Dedifferentiated amniotic fluid mesenchymal stem cell (primary cell): ENCODE measurements around the gene PDCD6IP.
"Not testable (repeated sequence)": the region's sequence is repeated elsewhere in the genome, so short reads cannot be mapped to it uniquely, and the experiment has no call there.

Source experiments
- DNase-seq: peaks from one replicate; pipeline ENCODE4 v3.0.0-alpha.2; 2016; ENCODE audit errors: extremely low spot score

The PDCD6IP gene

DNA sequence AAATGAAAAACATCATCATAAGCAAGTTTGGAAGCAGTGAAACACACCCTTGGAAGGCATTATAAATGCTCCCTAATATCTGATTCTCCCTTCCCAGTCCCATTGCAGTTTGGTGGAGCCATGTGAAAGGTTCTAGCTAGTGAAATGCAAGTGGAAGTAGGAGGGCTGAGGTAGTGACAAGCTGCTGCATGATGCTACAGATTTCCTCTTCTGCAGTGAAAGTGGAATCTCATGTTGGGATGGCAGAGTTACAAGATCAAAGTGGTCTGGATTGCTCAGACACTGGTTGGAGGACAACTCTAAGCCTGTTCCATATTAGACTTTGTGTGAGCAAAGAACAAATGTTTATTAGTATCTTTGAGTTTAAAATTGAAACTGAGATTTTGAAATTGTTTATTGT, 3.3 kb upstream of the PDCD6IP start:
- no peak for DNase-seq

DNA sequence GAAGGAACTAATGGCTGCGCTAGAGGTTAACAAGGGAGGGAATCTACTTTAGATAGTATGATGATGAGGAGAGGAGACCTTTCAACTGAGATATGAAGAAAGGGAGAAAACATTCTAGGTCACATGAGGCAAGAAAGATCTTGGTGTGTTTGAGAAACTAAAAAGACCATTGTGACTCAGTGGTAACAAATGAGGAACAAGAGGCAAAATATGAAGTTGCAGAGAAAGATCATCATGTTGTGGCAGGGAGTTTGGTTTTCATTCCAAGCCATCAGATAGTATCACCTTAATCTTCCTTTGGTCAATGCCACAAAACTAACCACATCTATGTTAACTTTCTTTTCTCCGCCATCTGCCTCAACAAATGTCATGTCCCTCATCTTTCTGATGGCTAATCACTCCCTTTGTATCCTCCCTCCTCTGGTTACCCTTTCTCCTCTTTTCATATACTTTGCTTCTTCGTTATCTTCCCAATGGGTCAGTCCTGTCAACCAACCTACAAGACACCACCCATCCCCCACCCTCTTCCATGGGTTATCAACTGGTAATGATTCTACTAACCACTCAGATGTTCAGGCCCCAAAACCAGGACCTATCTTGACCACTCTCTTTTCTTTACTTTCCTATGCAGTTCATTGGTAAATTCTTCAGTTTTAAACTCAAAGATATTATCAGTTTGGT, 2.4 kb upstream of the PDCD6IP start:
- no peak for DNase-seq

DNA sequence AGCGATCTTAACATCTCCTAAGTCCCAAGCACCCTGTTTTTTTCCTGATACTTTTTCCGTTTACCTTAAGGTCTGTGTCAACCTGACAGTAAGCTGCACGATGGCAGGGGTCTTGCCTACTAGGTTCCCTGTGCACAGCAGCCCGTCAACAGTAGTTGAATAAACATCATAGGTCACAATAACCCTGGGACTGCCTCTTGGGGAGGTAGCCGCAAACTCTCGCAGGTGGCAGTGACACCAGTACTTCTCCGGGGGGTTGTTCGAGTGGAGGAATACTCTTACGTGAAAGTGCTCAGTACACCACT, 365 bp upstream of the PDCD6IP start:
- DNase-seq, result no peak

DNA sequence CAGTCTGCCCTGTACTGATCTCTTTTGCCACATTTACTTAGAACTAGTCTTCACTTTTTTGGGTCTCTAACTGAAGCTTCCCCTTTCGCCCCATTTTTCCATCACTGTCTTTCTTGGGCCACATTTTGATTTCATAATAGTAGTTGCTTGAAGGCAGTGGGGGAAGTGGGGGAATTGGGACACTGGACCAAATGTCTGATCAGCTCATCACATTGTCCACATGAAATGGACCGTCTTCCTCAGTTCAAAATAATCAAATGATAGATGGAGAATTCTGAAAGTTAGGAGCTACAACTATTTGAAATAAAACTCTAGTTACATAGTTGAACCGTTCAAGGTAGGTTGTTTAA, 747 bp downstream of the PDCD6IP start:
- no peak for DNase-seq

DNA sequence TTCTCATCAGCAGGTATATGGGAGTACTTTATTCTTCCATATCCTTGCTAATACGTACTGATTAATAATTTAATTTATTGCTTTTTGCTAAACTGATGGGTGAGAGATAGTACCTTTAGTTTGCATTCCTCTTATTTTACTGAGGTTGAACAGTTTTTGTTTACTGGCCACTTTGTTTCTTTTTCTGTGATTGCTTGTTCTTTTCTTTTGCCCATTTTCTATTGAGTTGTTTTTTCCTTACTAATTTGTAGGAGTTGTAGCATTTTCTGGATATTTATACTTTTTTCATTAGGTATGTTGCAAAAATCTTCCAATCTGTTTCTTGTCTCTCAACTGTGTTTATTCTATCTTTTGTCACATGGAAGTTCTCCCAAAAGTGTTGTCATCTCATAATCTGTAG, 4.8 kb downstream of the PDCD6IP start:
- no peak for DNase-seq

DNA sequence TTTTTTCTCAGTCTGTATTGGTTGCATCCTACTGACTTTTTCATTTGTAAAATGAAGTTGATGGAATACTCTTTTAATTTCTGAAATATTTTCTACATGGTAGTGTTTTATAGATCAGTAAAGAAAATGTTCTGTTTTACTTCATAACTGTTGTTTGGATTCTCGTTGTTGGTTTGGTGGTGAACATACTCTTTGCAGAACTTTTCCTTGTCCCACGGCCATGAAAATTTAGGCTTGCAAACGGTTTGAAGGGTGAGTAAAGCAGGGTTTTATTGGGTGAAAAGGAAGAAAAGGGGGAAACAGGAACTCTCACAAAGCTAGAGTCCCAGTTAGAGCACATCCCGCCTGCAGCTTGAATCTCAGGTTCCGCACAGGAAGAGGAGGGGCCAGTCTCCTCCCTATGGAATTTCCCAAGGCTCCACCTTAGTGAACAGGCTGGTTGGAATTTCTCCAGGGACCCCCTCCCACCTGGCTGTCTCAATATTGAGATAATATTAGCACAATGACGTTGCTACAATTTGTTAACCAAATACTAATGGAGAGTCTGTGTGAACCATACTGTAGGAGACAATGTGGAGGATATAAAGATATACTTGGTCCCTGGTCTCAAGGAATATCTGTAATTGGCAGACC, 5.6 kb downstream of the PDCD6IP start:
- DNase-seq, result no peak

DNA sequence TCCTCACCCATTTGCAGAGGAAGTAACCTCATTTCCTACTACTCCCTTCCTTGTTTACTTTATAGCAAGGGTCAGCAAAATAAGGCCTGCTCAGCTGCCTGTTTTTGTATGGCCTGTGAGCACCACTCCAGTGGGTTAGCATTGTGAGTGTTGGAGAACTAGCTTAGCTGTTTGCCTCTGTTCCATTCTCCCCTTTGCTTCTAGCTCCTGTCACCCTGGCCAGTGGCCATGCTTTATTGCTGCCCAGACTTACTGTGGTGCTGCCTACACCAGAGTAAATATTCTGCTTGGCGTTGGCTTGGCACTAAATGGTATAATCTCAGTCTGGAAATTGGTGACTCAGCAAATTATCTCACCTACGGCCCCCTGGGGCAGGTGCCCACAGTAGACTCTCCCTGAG, 8.8 kb downstream of the PDCD6IP start:
- DNase-seq, result no peak

DNA sequence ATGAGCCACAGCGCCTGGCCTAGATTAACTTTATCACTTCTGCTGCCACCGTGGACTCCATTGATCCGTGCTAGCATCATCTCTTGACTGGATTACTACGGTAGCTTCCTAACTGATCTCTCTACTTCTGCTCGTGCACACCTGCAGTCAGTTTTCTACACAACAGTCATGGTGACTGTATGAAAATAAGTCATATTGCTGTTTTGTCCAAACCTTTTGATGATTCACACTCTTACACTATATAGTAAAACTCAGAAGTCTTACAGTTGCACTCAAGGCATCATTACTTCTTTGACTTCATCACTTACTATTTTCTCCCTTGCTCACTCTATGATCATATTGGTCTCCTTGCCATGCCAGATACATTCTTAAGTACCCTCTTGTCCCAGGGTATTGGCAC, 10.1 kb downstream of the PDCD6IP start:
- no peak for DNase-seq

DNA sequence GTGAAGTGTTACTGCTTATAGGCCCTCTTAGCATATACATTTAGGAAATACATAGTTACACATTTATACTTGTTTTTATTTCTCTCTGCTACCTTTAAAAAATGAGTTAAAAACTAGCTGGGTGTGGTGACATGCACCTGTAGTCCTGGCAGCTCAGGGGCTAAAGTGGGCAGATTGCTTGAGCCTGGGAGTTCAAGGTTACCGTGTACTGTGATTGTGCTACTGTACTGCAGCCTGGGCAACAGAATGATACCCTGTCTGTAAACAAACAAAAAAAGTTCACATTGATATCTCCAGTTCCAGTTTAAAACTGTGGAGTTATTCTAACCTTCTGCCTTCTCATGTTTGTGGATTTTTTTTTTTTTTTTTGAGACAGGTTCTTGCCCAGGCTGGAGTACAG, 12.1 kb downstream of the PDCD6IP start:
- no peak for DNase-seq

DNA sequence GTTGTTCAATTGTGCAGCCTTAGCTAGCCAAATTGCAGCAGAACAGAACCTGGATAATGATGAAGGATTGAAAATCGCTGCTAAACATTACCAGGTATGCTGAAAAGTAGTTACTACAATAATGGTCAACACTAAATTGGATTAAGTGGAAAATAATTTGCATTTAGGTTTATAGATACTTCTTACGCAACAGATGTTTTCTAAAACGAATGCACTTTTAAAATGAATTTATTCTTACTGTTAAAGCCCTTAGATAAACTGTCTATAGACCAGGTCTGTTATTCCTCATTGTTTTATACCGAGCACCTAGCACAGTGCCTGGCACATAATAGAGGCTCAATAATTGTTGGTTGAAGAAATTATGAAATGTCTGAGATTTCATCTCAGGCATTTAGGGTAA, 23.6 kb downstream of the PDCD6IP start:
- no peak for DNase-seq

DNA sequence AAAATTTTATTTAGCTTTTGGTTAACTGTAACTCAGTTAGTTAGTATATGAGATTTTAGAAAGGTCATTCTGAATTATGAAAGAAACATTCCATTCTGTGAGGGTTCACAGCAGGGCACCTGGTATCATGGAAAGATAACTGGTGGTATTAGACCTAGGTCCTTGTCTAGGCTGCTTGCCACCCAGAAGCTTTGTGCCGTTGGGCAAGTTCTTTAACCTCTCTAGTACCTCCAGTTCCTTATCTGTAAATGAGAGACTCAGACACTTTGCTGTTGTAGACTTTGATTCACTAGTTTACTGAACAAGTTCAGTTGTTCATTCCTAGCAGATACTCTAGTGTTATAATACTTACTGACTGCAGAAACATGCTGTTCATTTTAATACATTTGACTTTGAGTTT, 25.4 kb downstream of the PDCD6IP start:
- no peak for DNase-seq

DNA sequence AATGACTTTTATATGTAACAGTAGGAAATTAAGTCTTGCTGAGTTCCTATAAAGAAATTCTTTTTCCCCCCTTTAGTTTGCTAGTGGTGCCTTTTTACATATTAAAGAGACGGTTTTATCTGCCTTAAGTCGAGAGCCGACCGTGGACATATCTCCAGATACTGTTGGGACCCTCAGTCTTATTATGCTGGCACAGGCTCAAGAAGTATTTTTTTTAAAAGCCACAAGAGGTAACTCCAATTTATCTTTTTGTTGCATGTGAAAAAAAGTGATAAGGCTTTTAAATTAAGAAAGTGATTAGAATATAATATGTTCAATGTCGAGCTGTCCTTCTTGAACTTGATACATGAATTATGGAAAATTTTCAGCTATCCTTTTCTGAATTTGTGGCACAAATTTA, 26.7 kb downstream of the PDCD6IP start:
- no peak for DNase-seq

DNA sequence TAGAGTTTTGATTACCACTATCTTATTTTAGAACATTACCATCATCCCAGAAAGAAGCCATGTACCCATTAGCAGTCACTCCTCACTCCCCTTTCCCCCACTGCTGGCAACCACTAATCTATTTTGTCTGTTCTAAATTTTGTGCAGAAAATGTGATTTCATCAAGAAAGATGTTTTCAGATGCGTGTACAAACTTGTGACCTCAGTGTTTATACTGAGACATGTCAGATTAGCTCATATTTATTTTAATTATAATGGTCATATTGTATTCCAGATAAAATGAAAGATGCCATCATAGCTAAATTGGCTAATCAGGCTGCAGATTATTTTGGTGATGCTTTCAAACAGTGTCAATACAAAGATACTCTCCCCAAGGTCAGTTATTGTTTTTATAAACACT, 27.8 kb downstream of the PDCD6IP start:
- peak; percentile 27 for DNase-seq

DNA sequence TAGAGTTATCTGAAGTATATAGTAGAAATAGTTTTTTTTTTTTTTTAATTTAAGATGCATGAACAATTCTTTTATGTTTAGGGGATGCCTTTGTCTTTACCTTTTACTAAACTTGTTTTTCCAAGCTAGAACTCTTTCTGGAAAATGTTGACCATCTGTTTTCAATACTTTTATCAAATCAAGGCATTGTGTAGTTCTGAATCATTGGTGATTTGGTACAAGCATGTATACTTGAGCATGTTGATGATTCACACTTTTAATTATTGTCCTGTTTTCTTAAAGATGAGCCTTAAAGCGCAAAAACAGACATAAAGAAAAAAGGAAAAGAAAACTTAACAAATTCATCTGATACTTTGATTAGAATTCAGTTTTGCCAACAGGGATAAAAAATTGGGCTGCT, 28.3 kb downstream of the PDCD6IP start:
- peak; percentile 50 for DNase-seq

DNA sequence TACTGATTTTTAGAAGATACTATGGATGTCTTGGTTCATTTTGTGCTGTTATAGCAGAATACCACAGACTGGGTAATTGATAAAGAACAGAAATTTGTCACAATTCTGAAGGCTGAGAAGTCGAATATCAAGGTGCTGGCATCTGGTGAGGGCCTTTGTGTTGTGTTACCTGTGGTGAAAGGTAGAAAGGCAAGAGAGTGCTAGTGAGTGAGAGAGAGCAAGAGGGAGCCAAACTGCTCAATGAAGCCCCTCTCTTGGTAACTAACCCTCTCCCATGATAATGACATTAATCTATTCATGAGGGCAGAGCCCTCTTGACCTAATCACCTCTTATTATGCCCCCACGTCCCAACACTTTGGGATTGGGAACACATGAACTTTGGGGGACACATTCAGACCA, 31.3 kb downstream of the PDCD6IP start:
- no peak for DNase-seq

DNA sequence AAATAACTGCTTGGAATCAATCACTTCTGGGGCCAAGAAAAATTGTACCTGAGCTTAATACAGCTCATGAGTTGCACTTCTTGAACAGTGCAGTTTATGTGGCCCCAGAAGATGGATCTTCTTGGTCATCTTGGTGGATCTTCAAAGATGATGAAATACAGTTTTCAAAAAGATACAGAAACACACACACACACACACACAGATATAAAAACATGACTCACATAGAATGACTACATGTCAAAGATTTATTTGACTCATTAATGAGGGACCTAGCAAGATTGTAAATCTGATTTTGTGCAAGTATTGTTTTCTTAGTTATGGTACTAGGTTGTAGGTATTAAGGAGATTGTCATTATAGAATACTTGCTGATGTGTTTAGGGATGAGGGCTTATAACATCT, 32.6 kb downstream of the PDCD6IP start:
- DNase-seq, result no peak

DNA sequence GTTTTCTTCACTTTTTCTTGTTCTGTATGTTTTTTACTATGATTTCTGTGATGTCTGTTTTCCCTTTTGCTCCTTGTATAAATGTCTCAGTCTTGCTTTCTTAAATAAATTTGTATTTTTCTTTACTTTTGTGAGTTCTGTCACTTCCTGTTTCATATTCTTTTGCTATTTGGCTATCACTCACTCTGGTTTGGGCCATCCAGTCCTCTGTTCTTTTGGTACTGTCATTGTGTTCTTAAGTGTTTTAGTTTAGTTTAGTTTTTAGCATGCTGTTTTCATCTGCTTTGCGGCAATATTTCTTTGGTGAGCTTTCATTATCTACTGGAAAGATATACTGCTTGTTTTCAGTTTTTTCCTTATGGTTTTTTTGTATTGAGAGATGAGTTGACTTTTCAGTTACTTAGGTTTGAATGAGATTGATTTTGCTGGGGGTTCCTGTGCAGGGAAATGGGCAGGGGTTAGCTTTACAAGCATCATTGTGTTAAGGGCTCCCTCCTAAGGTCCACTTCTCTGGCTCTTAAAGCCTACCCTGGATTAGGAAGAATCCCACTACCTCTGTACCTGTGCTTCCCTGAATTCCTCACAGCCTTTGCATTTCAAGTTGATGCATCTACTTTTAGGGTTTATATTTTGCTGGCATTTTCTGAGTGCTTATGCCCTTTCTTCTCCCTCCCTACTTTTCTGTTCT, 35.1 kb downstream of the PDCD6IP start:
- no peak for DNase-seq

DNA sequence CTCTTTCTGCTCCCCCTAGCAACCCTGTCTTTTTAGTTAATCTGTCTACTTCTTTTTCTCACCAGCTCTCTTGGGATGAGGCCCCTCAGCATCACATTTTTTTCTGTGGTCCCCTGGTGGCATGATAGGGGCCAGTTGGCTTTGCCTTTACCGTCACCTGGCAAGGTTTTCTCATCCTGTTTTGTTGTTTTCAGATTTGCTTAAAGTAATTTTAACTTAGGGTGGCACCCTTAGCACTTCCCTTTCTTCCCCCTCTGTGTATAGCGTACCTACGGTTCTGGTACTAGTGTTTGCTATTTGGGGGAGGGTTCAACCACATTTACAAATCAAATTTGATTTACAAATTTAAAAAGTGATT, 35.6 kb downstream of the PDCD6IP start:
- DNase-seq, result no peak

DNA sequence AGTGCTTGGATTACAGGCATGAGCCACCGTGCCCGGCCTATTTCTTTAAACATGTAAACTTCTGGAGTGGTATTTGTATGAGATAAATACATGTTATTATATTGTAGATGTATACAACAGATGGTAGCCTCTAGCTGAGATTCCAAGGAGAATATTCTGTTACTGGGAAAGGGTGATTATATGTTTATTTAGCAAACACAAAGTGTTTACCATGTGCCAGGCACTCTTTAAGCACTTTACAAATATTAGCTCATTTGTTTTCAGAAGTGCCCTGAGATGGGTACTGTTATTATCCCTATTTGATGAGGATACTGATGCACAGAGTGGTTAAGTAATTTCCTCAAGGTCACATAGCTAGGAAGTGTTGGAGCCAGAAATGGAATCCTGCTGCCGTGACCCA, 38.8 kb downstream of the PDCD6IP start:
- DNase-seq, result not testable (repeated sequence)

DNA sequence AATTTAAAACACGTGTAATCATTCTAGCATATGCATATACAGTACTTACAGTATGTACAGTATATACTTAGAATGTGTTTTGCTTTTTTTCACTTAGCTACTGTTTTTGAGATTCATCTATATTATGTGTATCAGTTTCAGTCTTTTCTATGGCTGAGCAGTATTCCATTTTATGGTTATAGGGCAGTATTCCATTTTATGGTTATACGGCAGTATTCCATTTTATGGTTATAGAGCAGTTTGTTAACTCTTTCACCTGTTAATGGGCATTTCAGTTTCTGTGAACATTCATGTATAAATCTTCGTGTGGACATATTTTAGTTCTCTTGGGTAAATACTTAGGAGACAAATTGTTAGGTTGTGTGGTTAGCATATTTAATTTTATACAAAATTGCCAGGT, 40.9 kb downstream of the PDCD6IP start:
- DNase-seq, result no peak

DNA sequence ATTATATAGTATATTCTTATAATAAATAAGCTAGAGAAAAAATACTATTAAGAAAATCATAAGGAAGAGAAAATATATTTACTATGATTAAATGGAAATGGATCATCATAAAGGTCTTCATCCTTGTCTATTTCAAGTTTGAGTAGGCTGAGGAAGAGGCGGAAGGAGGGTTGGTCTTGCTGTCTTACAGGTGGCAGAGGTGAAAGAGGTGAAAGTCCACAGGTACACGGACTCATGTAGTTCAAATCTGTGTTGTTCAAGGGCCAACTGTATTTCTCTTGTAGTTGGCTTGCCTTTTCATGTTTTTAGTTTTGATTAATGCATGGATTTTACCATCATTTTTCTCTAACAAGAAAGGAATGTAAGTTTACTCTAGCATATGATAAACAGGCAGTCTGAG, 41.7 kb downstream of the PDCD6IP start:
- DNase-seq, result no peak

DNA sequence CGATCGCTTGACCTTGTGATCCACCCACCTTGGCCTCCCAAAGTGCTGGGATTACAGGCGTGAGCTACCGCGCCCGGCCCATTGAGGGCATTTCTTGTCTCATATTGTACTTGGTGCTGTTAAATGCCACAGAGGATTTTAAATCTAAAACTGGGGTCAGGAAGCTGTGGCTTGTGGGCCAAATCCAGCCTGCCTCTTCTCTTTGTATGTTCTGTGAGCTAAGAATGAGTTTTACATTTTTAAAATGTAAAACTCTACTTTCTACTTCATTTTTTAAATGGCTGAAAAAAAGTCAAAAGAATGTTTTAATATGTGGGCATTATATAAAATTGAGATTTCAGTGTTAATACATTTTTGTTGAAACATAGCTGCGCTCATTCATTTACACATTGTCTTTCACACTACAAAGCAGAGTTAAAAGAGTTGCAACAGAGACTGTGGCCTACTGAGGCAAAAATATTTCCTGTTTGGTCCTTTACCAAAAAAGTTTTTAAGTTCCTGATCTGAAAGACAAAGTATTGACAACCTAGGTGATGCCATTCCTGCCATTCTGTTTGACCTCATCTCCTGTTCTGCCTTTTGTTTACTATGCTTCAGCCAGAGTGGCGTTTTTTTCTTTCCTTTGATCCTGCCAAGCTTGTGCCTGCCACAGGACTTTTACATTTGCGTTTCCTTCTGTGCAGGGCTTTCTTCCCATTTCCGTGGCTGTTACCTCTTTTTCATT, 50.4 kb downstream of the PDCD6IP start:
- DNase-seq, result no peak

DNA sequence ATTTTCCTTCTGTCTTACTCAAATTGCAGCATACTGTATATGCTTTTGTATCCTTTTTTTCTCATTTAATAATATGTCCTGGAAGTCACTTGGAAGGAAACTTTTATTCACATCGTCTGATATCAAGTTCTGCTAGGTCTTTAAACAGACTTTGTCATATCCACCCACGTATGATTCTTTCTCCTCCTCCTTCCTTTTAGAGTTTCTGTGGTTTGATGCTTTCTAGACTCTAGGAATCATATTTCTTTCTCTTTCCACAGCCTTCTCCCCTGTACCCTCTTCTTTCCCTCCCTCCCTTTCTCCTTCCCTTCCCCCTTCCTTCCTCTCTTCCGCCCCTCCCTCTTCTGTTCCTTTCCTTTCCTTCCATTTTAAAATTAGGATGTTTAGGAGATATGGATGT, 52.2 kb downstream of the PDCD6IP start:
- not testable (repeated sequence) for DNase-seq
